A549 (cell line): ENCODE measurements around the gene NHSL1.

Source experiments
- CTCF ChIP-seq: fragments of >200 bp; sonication (Bioruptor Twin); formaldehyde crosslinking; IDR thresholded peaks from 3 replicates; pipeline ENCODE4 v1.5.1; 2016
- EP300 ChIP-seq, 2 experiments: fragments of >200 bp; sonication (Bioruptor Twin); formaldehyde crosslinking; IDR thresholded peaks; 2 replicates in 1 of 2; 3 replicates in 1 of 2; pipeline ENCODE4 v1.6.1; 2016 to 2017
- ZC3H11A ChIP-seq: fragments of 450-650 bp; IDR thresholded peaks from 2 replicates; pipeline ENCODE4 v1.6.1; 2014; ENCODE audit warnings: antibody characterized with exemption, mild to moderate bottlenecking

- TF ChIP-seq EP300 (IDR thresholded peaks at IDR 0.05): no peak
- no peak for TF ChIP-seq ZC3H11A
- TF ChIP-seq CTCF: no peak
Observed at GRCh38 chr6:138485005-138485545, 14.2 kb downstream of the NHSL1 start.
